Neural cell (in vitro differentiated cells): Measurements from ENCODE around the gene SYCE3.

Experiments
- CTCF ChIP-seq: fragments of 450-650 bp; IDR thresholded peaks from 2 replicates; pipeline ENCODE4 v1.5.1; 2014; ENCODE audit warnings: antibody characterized with exemption, mild to moderate bottlenecking, moderate library complexity; ENCODE audit not compliant: poor library complexity, severe bottlenecking
- EZH2 ChIP-seq: fragments of 200-600, 300-800 bp; shearing (Covaris generic), sonication (generic); IDR thresholded peaks from 2 replicates; pipeline ENCODE4 v1.6.1; 2014; ENCODE audit warnings: antibody characterized with exemption, low read length, borderline replicate concordance, mild to moderate bottlenecking; ENCODE audit not compliant: insufficient read depth, poor library complexity, severe bottlenecking
- MXI1 ChIP-seq: fragments of 450-650 bp; conservative IDR thresholded peaks from 2 replicates; pipeline ENCODE4 v1.6.1; 2014; ENCODE audit warnings: antibody characterized with exemption, mild to moderate bottlenecking; ENCODE audit not compliant: poor library complexity, severe bottlenecking
- POLR2AphosphoS5 ChIP-seq: IDR thresholded peaks from 2 replicates; pipeline ENCODE4 v1.6.1; 2012
- RAD21 ChIP-seq: fragments of 450-650 bp; conservative IDR thresholded peaks from 2 replicates; pipeline ENCODE4 v1.6.1; 2014; ENCODE audit warnings: antibody characterized with exemption, mild to moderate bottlenecking, moderate library complexity
- REST ChIP-seq: IDR thresholded peaks from 2 replicates; pipeline ENCODE4 v1.6.1; 2012; ENCODE audit warnings: borderline replicate concordance
- SMC3 ChIP-seq: fragments of 450-650 bp; conservative IDR thresholded peaks from 2 replicates; pipeline ENCODE4 v1.6.1; 2014; ENCODE audit warnings: antibody characterized with exemption, mild to moderate bottlenecking, moderate library complexity; ENCODE audit not compliant: poor library complexity

GRCh38 chr22:50556703-50557102 lies 6.0 kb downstream of the SYCE3 start:
- no peak for TF ChIP-seq CTCF
- no peak for TF ChIP-seq MXI1
- no peak for TF ChIP-seq POLR2AphosphoS5
- TF ChIP-seq REST = no peak
- TF ChIP-seq SMC3 = no peak
- no peak for TF ChIP-seq RAD21
- TF ChIP-seq EZH2 = no peak
